Neural cell (in vitro differentiated cells): ENCODE data around the gene TLCD3A. TPM values are rescaled to one million over a fixed set of nuclear protein-coding genes. Genes with fewer than 3 reads are reported as not detected.

Source experiments
- H2AFZ ChIP-seq: fragments of 200-600, 300-800 bp; sonication (generic), shearing (Covaris generic); 2 replicates; pipeline ENCODE4 v1.6.0; 2014; ENCODE audit warnings: low read depth, mild to moderate bottlenecking, antibody characterized with exemption, low read length, moderate library complexity
- H3F3A ChIP-seq: fragments of 200-600 bp; shearing (Covaris generic); 2 replicates; pipeline ENCODE4 v1.6.1; 2016; ENCODE audit warnings: mild to moderate bottlenecking, moderate library complexity, mixed read lengths, antibody characterized with exemption, low read length; ENCODE audit not compliant: insufficient read depth, poor library complexity, severe bottlenecking
- H3K27ac ChIP-seq: fragments of 200-600, 300-800 bp; sonication (generic), shearing (Covaris generic); 2 replicates; pipeline ENCODE4 v1.5.1; 2014; ENCODE audit warnings: mild to moderate bottlenecking, low read length, moderate library complexity
- H3K27me3 ChIP-seq: fragments of 300-800, 200-600 bp; sonication (generic), shearing (Covaris generic); 2 replicates; pipeline ENCODE4 v1.6.0; 2014; ENCODE audit warnings: mild to moderate bottlenecking, low read depth, low read length, moderate library complexity; ENCODE audit not compliant: insufficient read depth
- H3K36me3 ChIP-seq: fragments of 300-800, 200-600 bp; sonication (generic), shearing (Covaris generic); 2 replicates; pipeline ENCODE4 v1.5.1; 2014; ENCODE audit warnings: mild to moderate bottlenecking, antibody characterized with exemption, low read length, moderate library complexity; ENCODE audit not compliant: insufficient read depth
- H3K4me2 ChIP-seq: fragments of 300-800, 200-600 bp; sonication (generic), shearing (Covaris generic); 2 replicates; pipeline ENCODE4 v1.6.0; 2014; ENCODE audit warnings: mild to moderate bottlenecking, low read length
- H3K4me3 ChIP-seq: fragments of 300-800, 200-600 bp; sonication (generic), shearing (Covaris generic); 2 replicates; pipeline ENCODE4 v1.5.1; 2014; ENCODE audit warnings: mild to moderate bottlenecking, low read length, moderate library complexity
- H3K79me2 ChIP-seq: fragments of 200-600 bp; shearing (Covaris generic); replicated peaks from 2 replicates; pipeline ENCODE4 v1.6.0; 2014; ENCODE audit warnings: mild to moderate bottlenecking, low read length, moderate library complexity; ENCODE audit not compliant: insufficient read depth
- H3K9ac ChIP-seq: fragments of 300-800, 200-600 bp; sonication (generic), shearing (Covaris generic); 2 replicates; pipeline ENCODE4 v1.6.1; 2016; ENCODE audit warnings: mild to moderate bottlenecking, low read length, mixed read lengths
- H3K9me2 ChIP-seq: fragments of 200-600 bp; shearing (Covaris generic); 2 replicates; pipeline ENCODE4 v1.6.1; 2016; ENCODE audit warnings: mild to moderate bottlenecking, low read length, mixed read lengths; ENCODE audit not compliant: insufficient read depth
- H3K9me3 ChIP-seq: fragments of 200-600, 300-800 bp; sonication (generic), shearing (Covaris generic); 2 replicates; pipeline ENCODE4 v1.6.1; 2016; ENCODE audit warnings: mild to moderate bottlenecking, mixed run types, low read length, moderate library complexity, mixed read lengths
- H4K20me1 ChIP-seq: fragments of 200-600 bp; shearing (Covaris generic); 2 replicates; pipeline ENCODE4 v1.6.1; 2016; ENCODE audit warnings: mild to moderate bottlenecking, mixed run types; ENCODE audit not compliant: insufficient read depth
- CTCF ChIP-seq: fragments of 450-650 bp; IDR thresholded peaks from 2 replicates; pipeline ENCODE4 v1.5.1; 2014; ENCODE audit warnings: antibody characterized with exemption, mild to moderate bottlenecking, moderate library complexity; ENCODE audit not compliant: poor library complexity, severe bottlenecking
- EP300 ChIP-seq: fragments of 450-650 bp; conservative IDR thresholded peaks from 2 replicates; pipeline ENCODE4 v1.6.1; 2014; ENCODE audit warnings: antibody characterized with exemption, mild to moderate bottlenecking, moderate library complexity; ENCODE audit not compliant: poor library complexity, severe bottlenecking
- EZH2 ChIP-seq: fragments of 200-600, 300-800 bp; shearing (Covaris generic), sonication (generic); IDR thresholded peaks from 2 replicates; pipeline ENCODE4 v1.6.1; 2014; ENCODE audit warnings: antibody characterized with exemption, low read length, borderline replicate concordance, mild to moderate bottlenecking; ENCODE audit not compliant: insufficient read depth, poor library complexity, severe bottlenecking
- MXI1 ChIP-seq: fragments of 450-650 bp; conservative IDR thresholded peaks from 2 replicates; pipeline ENCODE4 v1.6.1; 2014; ENCODE audit warnings: antibody characterized with exemption, mild to moderate bottlenecking; ENCODE audit not compliant: poor library complexity, severe bottlenecking
- POLR2AphosphoS5 ChIP-seq: IDR thresholded peaks from 2 replicates; pipeline ENCODE4 v1.6.1; 2012
- RAD21 ChIP-seq: fragments of 450-650 bp; conservative IDR thresholded peaks from 2 replicates; pipeline ENCODE4 v1.6.1; 2014; ENCODE audit warnings: antibody characterized with exemption, mild to moderate bottlenecking, moderate library complexity
- REST ChIP-seq: IDR thresholded peaks from 2 replicates; pipeline ENCODE4 v1.6.1; 2012; ENCODE audit warnings: borderline replicate concordance
- SMC3 ChIP-seq: fragments of 450-650 bp; conservative IDR thresholded peaks from 2 replicates; pipeline ENCODE4 v1.6.1; 2014; ENCODE audit warnings: antibody characterized with exemption, mild to moderate bottlenecking, moderate library complexity; ENCODE audit not compliant: poor library complexity
- TAF1 ChIP-seq: IDR thresholded peaks from 2 replicates; pipeline ENCODE4 v1.6.1; 2012; ENCODE audit warnings: low read depth
- polyA plus RNA-seq: library from polyadenylated mRNA; depleted of rRNA; stranded (reverse); fragments of >200 nt; gene quantifications from 2 replicates; pipeline ENCODE4 v1.2.3, GENCODE V29; 2014

Gene TLCD3A
- polyA plus RNA-seq, 1 donor from 2014 or later = 17.0 TPM

- H3K79me2 ChIP-seq = no peaks in the 10 kb centered on the region
- no peak overlapping the region for H3K9ac ChIP-seq
- H3F3A ChIP-seq = no peaks in the 10 kb centered on the region
- no peaks in the 10 kb centered on the region for H3K9me3 ChIP-seq
- H3K27ac ChIP-seq = no peak overlapping the region
- peaks cover 13% of the 10 kb centered on the region for H3K36me3 ChIP-seq
- H4K20me1 ChIP-seq = no peaks in the 10 kb centered on the region
- no peak overlapping the region for H3K4me2 ChIP-seq
- no peak overlapping the region for H2AFZ ChIP-seq
- H3K9me2 ChIP-seq = no peaks in the 10 kb centered on the region
- H3K27me3 ChIP-seq = no peaks in the 10 kb centered on the region
- H3K4me3 ChIP-seq = no peak overlapping the region
- TF ChIP-seq POLR2AphosphoS5 = no peak
Measured at GRCh38 chr17:773467-774312, 41.3 kb downstream of the TLCD3A start.

GRCh38 chr17:774313-774584, 41.9 kb downstream of the TLCD3A start:
- Histone ChIP-seq H3K9ac (no peak overlapping the region), H2AFZ (no peak overlapping the region), H3K36me3 (peaks cover 13% of the 10 kb centered on the region), H3K9me3 (no peaks in the 10 kb centered on the region), H4K20me1 (no peaks in the 10 kb centered on the region), H3K27me3 (no peaks in the 10 kb centered on the region), H3K4me3 (no peak overlapping the region), H3K27ac (no peak overlapping the region), H3K4me2 (no peak overlapping the region), H3K9me2 (no peaks in the 10 kb centered on the region), H3F3A (no peaks in the 10 kb centered on the region), H3K79me2 (no peaks in the 10 kb centered on the region)
- TF ChIP-seq TAF1 (no peak), SMC3 (no peak), EP300 (no peak), REST (no peak), MXI1 (no peak)

GRCh38 chr17:778096-778495, 45.7 kb downstream of the TLCD3A start:
- H3K27ac ChIP-seq = no peak overlapping the region
- no peaks in the 10 kb centered on the region for H3K9me3 ChIP-seq
- TF ChIP-seq EZH2 = no peak
- no peak for TF ChIP-seq SMC3
- TF ChIP-seq CTCF = no peak
- TF ChIP-seq RAD21 = no peak
- no peak for TF ChIP-seq REST
- no peak for TF ChIP-seq TAF1
- TF ChIP-seq MXI1 = no peak
- no peak for TF ChIP-seq POLR2AphosphoS5
- TF ChIP-seq EP300 = no peak
- no peak overlapping the region for H3K4me2 ChIP-seq
- H2AFZ ChIP-seq = no peak overlapping the region
- no peak overlapping the region for H3K4me3 ChIP-seq
- no peaks in the 10 kb centered on the region for H3K27me3 ChIP-seq
- no peaks in the 10 kb centered on the region for H4K20me1 ChIP-seq
- peaks cover 7% of the 10 kb centered on the region for H3K36me3 ChIP-seq
- no peaks in the 10 kb centered on the region for H3F3A ChIP-seq
- H3K9me2 ChIP-seq = no peaks in the 10 kb centered on the region
- H3K79me2 ChIP-seq = peaks cover 28% of the 10 kb centered on the region
- no peak overlapping the region for H3K9ac ChIP-seq
